GM18505 (cell line): ENCODE data around the gene SERPINB8.

Experiments used
- ATAC-seq: cut with Tn5 transposase; IDR thresholded peaks from one replicate; pipeline ENCODE4 v1.9.1; 2021; ENCODE audit not compliant: unreplicated experiment
- POLR2A ChIP-seq: IDR thresholded peaks from 4 replicates; pipeline ENCODE4 v1.6.1; 2011; ENCODE audit warnings: borderline replicate concordance; ENCODE audit not compliant: insufficient read depth, insufficient read length; ENCODE audit errors: extremely low read depth

SERPINB8 gene

GRCh38 chr18:63953811-63954210 lies 16.1 kb upstream of the SERPINB8 start:
- ATAC-seq: no peak
- no peak for TF ChIP-seq POLR2A

GRCh38 chr18:63956755-63957154 lies 13.1 kb upstream of the SERPINB8 start:
- ATAC-seq: no peak
- no peak for TF ChIP-seq POLR2A

GRCh38 chr18:63960891-63961290 lies 9.0 kb upstream of the SERPINB8 start:
- no peak for TF ChIP-seq POLR2A
- ATAC-seq: no peak

GRCh38 chr18:63961435-63961980 lies 8.4 kb upstream of the SERPINB8 start:
- TF ChIP-seq POLR2A: no peak
- no peak for ATAC-seq

GRCh38 chr18:63962137-63962536 lies 7.7 kb upstream of the SERPINB8 start:
- TF ChIP-seq POLR2A: no peak
- ATAC-seq: no peak

GRCh38 chr18:63963615-63964256 lies 6.1 kb upstream of the SERPINB8 start:
- peak; percentile 78 for ATAC-seq
- TF ChIP-seq POLR2A: no peak

GRCh38 chr18:63964908-63965307 lies 5.0 kb upstream of the SERPINB8 start:
- no peak for TF ChIP-seq POLR2A
- ATAC-seq: no peak

- ATAC-seq: no peak
- no peak for TF ChIP-seq POLR2A
Observed at GRCh38 chr18:63965716-63966330, 4.1 kb upstream of the SERPINB8 start.

- ATAC-seq: no peak
- no peak for TF ChIP-seq POLR2A
Observed at GRCh38 chr18:63970809-63971205, 926 bp downstream of the SERPINB8 start.

- TF ChIP-seq POLR2A: no peak
Observed at GRCh38 chr18:63971320-63972001, 1.6 kb downstream of the SERPINB8 start.

GRCh38 chr18:63972002-63972376 lies 2.1 kb downstream of the SERPINB8 start:
- no peak for ATAC-seq
- no peak for TF ChIP-seq POLR2A

More at GRCh38 chr18:63971320-63972001, 1.6 kb downstream of the SERPINB8 start:
- no peak for ATAC-seq

- ATAC-seq: no peak
- no peak for TF ChIP-seq POLR2A
Observed at GRCh38 chr18:63974991-63975390, 5.1 kb downstream of the SERPINB8 start.

GRCh38 chr18:63975628-63976027 lies 5.7 kb downstream of the SERPINB8 start:
- no peak for TF ChIP-seq POLR2A
- ATAC-seq: no peak

- no peak for ATAC-seq
- TF ChIP-seq POLR2A: no peak
Observed at GRCh38 chr18:63977040-63977439, 7.2 kb downstream of the SERPINB8 start.
